Astrocyte (in vitro differentiated cells and primary cell): ENCODE measurements around the gene PTMS. TPM values are rescaled to one million over a fixed set of nuclear protein-coding genes. Genes with fewer than 3 reads are reported as not detected.
A peak's percentile ranks its signal among the peaks of the same experiment; 100 is the strongest.

Experiments used
- DNase-seq: peaks from one replicate; pipeline ENCODE4 v3.0.0-alpha.2; 2010; ENCODE audit warnings: low read depth
- FAIRE-seq: peaks from 2 replicates; lab custom pipeline; 2011; peaks lifted over from hg19 to GRCh38; lab: Jason Lieb, UNC
- H2AFZ ChIP-seq: 2 replicates; pipeline ENCODE4 v1.6.0; 2012; ENCODE audit warnings: low read depth, low read length, inconsistent platforms
- H3K27ac ChIP-seq: 2 replicates; pipeline ENCODE4 v1.5.1; 2011; ENCODE audit warnings: low read depth, low read length, inconsistent platforms
- H3K27me3 ChIP-seq: 2 replicates; pipeline ENCODE4 v1.6.0; 2011; ENCODE audit warnings: low read length, inconsistent platforms; ENCODE audit not compliant: insufficient read depth
- H3K36me3 ChIP-seq: 2 replicates; pipeline ENCODE4 v1.5.1; 2011; ENCODE audit warnings: low read length, inconsistent platforms; ENCODE audit not compliant: insufficient read depth
- H3K4me1 ChIP-seq: 2 replicates; pipeline ENCODE4 v1.5.1; 2011; ENCODE audit warnings: low read length, inconsistent platforms; ENCODE audit not compliant: insufficient read depth
- H3K4me2 ChIP-seq: 2 replicates; pipeline ENCODE4 v1.6.0; 2012; ENCODE audit warnings: low read length, inconsistent platforms
- H3K4me3 ChIP-seq: 2 replicates; pipeline ENCODE4 v1.5.1; 2011; ENCODE audit warnings: low read depth, mild to moderate bottlenecking, low read length, inconsistent platforms; ENCODE audit not compliant: insufficient read depth
- H3K79me2 ChIP-seq: 2 replicates; pipeline ENCODE4 v1.6.0; 2012; ENCODE audit warnings: mild to moderate bottlenecking, low read length, inconsistent platforms; ENCODE audit not compliant: insufficient read depth
- H3K9ac ChIP-seq: 2 replicates; pipeline ENCODE4 v1.6.0; 2012; ENCODE audit warnings: mild to moderate bottlenecking, low read length, inconsistent platforms
- H3K9me3 ChIP-seq: 2 replicates; pipeline ENCODE4 v1.5.1; 2012; ENCODE audit warnings: low read depth, mild to moderate bottlenecking, low read length, inconsistent platforms; ENCODE audit not compliant: insufficient read depth
- H4K20me1 ChIP-seq: 2 replicates; pipeline ENCODE4 v1.6.0; 2012; ENCODE audit warnings: low read length, inconsistent platforms; ENCODE audit not compliant: insufficient read depth
- H3K27ac Mint-ChIP-seq: one replicate; pipeline ENCODE4 v1.8.0; 2021; ENCODE audit warnings: mild to moderate bottlenecking, mixed read lengths; ENCODE audit not compliant: unreplicated experiment
- H3K27me3 Mint-ChIP-seq: one replicate; pipeline ENCODE4 v1.8.0; 2021; ENCODE audit warnings: low read depth, mixed read lengths; ENCODE audit not compliant: unreplicated experiment
- H3K36me3 Mint-ChIP-seq: one replicate; pipeline ENCODE4 v1.8.0; 2021; ENCODE audit warnings: low read depth, mixed read lengths; ENCODE audit not compliant: unreplicated experiment
- H3K4me1 Mint-ChIP-seq: one replicate; pipeline ENCODE4 v1.8.0; 2021; ENCODE audit warnings: low read depth, mixed read lengths; ENCODE audit not compliant: unreplicated experiment
- H3K4me3 Mint-ChIP-seq: one replicate; pipeline ENCODE4 v1.8.0; 2021; ENCODE audit warnings: mild to moderate bottlenecking, moderate library complexity, mixed read lengths; ENCODE audit not compliant: unreplicated experiment
- H3K9me3 Mint-ChIP-seq: one replicate; pipeline ENCODE4 v1.8.0; 2021; ENCODE audit warnings: mild to moderate bottlenecking, mixed read lengths; ENCODE audit not compliant: unreplicated experiment
- EZH2 ChIP-seq: IDR thresholded peaks from 2 replicates; pipeline ENCODE4 v1.6.1; 2012; ENCODE audit warnings: mild to moderate bottlenecking, low read length, inconsistent platforms; ENCODE audit not compliant: insufficient read depth
- total RNA-seq: library from RNA; stranded (reverse); gene quantifications from 2 replicates; pipeline ENCODE4 v1.2.1, GENCODE V29; 2021
- TF ChIP-seq, protein P1 (sequence below): IDR thresholded peaks from 2 replicates; pipeline ENCODE4 v1.5.1; 2011; ENCODE audit warnings: low read depth, mild to moderate bottlenecking, inconsistent platforms, low read length, moderate library complexity; ENCODE audit not compliant: insufficient read depth

PTMS gene
- total RNA-seq, 1 donor from 2014 or later = 510 TPM

DNA sequence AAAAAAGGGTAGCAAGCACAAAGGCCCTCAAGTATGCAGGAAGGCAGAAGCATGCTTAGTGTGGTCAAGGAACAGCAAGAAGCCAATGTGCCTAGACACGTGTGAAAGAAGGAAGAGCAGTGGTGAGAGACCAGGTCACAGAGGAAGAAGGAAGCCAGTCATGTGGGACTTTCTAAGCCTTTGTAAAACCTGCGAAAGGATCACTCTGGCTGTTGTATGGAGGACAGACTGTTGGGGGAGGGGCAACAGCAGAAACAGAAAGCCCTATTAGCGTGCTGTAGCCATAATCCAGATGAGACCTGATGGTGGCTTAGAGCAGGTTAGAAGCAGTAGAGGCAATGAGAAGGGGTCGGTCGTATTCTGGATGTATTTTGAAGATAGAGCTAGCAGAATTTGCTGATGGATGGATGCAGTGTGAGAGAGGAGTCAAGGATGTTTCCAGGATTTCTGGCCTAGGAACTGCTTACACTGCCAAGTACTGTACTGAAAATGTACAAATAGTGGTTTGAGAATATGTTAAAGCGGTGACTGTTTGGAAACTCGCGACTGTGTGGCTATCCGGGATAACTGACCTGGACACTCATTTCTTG, 7.6 kb upstream of the PTMS start:
- TF ChIP-seq EZH2 = no peak
- TF ChIP-seq, protein P1, sequence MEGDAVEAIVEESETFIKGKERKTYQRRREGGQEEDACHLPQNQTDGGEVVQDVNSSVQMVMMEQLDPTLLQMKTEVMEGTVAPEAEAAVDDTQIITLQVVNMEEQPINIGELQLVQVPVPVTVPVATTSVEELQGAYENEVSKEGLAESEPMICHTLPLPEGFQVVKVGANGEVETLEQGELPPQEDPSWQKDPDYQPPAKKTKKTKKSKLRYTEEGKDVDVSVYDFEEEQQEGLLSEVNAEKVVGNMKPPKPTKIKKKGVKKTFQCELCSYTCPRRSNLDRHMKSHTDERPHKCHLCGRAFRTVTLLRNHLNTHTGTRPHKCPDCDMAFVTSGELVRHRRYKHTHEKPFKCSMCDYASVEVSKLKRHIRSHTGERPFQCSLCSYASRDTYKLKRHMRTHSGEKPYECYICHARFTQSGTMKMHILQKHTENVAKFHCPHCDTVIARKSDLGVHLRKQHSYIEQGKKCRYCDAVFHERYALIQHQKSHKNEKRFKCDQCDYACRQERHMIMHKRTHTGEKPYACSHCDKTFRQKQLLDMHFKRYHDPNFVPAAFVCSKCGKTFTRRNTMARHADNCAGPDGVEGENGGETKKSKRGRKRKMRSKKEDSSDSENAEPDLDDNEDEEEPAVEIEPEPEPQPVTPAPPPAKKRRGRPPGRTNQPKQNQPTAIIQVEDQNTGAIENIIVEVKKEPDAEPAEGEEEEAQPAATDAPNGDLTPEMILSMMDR = no peak
- no peak overlapping the region for H3K27ac Mint-ChIP-seq
- no peak overlapping the region for H2AFZ ChIP-seq
- DNase-seq (no peak), FAIRE-seq (no peak)
- H3K27me3 Mint-ChIP-seq = peaks cover 2% of the 10 kb centered on the region
- no peak overlapping the region for H3K27ac ChIP-seq
- no peak overlapping the region for H3K9ac ChIP-seq
- no peaks in the 10 kb centered on the region for H3K27me3 ChIP-seq
- H3K4me1 Mint-ChIP-seq = peaks cover 23% of the 10 kb centered on the region
- H3K4me3 Mint-ChIP-seq = no peak overlapping the region
- no peak overlapping the region for H3K4me3 ChIP-seq
- peaks cover 9% of the 10 kb centered on the region for H3K4me1 ChIP-seq
- H4K20me1 ChIP-seq = no peaks in the 10 kb centered on the region
- peaks cover 2% of the 10 kb centered on the region for H3K36me3 Mint-ChIP-seq
- H3K4me2 ChIP-seq = no peak overlapping the region
- H3K79me2 ChIP-seq = no peaks in the 10 kb centered on the region
- no peaks in the 10 kb centered on the region for H3K36me3 ChIP-seq
- H3K9me3 ChIP-seq = no peaks in the 10 kb centered on the region
- H3K9me3 Mint-ChIP-seq = no peaks in the 10 kb centered on the region

DNA sequence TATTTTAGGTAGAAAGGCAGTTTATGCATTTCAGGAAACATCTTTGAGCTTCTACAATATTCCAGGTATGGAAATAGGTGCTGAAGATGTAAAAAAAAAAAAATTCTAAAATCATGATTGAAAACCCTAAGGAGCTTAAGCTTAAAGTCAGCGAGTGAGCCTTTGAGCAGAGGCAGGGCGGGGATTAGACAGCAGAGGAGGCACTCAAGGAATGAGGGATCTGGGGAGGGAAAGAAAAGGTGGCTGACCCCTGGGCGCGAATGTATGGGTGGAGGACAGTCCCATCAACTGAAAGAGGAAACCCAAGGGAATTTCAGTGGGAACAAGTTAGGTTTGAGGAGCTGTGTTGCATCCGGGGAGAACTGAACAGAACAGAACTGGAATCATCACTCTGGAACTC, 6.4 kb upstream of the PTMS start:
- FAIRE-seq (no peak), DNase-seq (no peak)
- Histone ChIP-seq H3K36me3 (no peaks in the 10 kb centered on the region), H3K27me3 (no peaks in the 10 kb centered on the region), H4K20me1 (no peaks in the 10 kb centered on the region), H2AFZ (no peak overlapping the region), H3K27ac (no peak overlapping the region), H3K79me2 (no peaks in the 10 kb centered on the region), H3K4me1 (peaks cover 9% of the 10 kb centered on the region), H3K4me3 (no peak overlapping the region), H3K4me2 (no peak overlapping the region), H3K9me3 (no peaks in the 10 kb centered on the region), H3K9ac (no peak overlapping the region)
- TF ChIP-seq, protein P1 = no peak
- no peak for TF ChIP-seq EZH2
- Mint-ChIP-seq H3K4me3 (no peak overlapping the region), H3K27me3 (peaks cover 2% of the 10 kb centered on the region), H3K27ac (no peak overlapping the region), H3K4me1 (peaks cover 18% of the 10 kb centered on the region), H3K36me3 (peaks cover 2% of the 10 kb centered on the region), H3K9me3 (no peaks in the 10 kb centered on the region)

DNA sequence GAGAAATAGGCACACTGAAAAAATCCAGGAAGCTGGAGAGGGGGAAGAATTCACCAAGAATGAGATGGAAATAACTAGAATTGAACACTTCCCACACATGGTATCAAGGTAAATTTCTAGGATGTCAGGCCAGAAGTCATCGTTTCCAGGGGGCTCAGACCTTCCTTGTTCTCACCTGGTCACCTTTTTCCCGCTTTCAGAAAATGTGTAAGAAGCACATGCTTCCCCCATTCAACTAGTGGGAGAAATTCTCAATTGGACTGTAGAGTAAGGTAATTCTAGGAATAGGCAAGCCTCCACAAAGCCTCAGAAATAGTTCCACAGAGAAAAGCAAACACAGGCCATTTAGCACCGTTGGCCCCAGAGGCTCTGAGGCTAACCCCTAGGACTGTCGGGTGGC, 2.8 kb upstream of the PTMS start:
- Histone ChIP-seq H3K27ac (peak overlapping the region; percentile 72), H3K4me3 (peak overlapping the region; percentile 13), H3K27me3 (no peaks in the 10 kb centered on the region), H3K9me3 (no peaks in the 10 kb centered on the region), H3K36me3 (no peaks in the 10 kb centered on the region), H2AFZ (peak overlapping the region; percentile 61), H3K9ac (peak overlapping the region; percentile 50), H4K20me1 (peaks cover 15% of the 10 kb centered on the region), H3K4me2 (peak overlapping the region; percentile 94), H3K4me1 (peaks cover 26% of the 10 kb centered on the region), H3K79me2 (peaks cover 17% of the 10 kb centered on the region)
- Mint-ChIP-seq H3K4me3 (peak overlapping the region; percentile 42), H3K9me3 (no peaks in the 10 kb centered on the region), H3K27ac (peak overlapping the region; percentile 73), H3K36me3 (peaks cover 5% of the 10 kb centered on the region), H3K27me3 (peaks cover 2% of the 10 kb centered on the region), H3K4me1 (peaks cover 24% of the 10 kb centered on the region)
- TF ChIP-seq EZH2 = no peak
- TF ChIP-seq, protein P1 = no peak
- no peak for FAIRE-seq
- DNase-seq = no peak
